Endometrium (tissue), 2 donors: ENCODE measurements around the gene SLC1A2.

Experiments used
- FAIRE-seq: peaks from 2 replicates; lab custom pipeline; 2012; peaks lifted over from hg19 to GRCh38; lab: Jason Lieb, UNC
- donor health status: control.
- donor health status: control.

SLC1A2 gene

GRCh38 chr11:35324981-35325380 lies 94.4 kb downstream of the SLC1A2 start:
- FAIRE-seq: no peak

DNA sequence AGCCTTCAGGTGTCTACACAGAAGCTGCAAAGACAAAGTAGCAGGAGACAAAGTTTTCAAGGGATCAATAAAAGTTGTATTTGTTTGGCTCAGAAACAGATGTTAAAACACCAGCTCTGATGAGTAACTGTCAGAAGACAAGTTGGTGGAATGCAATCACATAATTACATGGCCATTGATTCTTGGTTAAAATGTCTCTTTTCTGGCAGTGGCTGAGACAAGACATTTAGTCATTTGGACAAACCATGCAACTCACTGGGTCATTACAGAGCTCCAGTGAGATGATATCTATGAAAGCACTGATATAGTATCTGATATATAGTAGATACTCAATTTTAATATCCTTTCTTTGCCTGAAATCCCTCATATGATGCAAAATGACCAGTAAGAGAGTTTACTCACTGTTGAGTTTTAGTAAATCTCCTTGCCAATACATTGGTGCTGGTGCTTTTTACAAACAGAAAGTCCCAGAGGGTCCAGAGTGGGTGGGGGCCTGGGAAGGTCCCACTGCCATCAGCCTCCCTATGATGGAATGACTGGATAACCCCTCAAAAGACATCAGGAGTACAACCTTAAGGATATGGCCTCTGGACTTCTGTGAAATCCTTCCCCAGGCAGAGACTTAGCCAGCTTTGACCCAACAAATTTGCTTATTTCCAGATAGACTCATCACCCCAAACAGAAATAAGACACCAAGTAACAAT lies 95.0 kb downstream of the SLC1A2 start:
- FAIRE-seq: no peak

- no peak for FAIRE-seq
Measured at GRCh38 chr11:35323076-35323868, 96.1 kb downstream of the SLC1A2 start.

GRCh38 chr11:35322318-35322979 lies 96.9 kb downstream of the SLC1A2 start:
- no peak for FAIRE-seq

DNA sequence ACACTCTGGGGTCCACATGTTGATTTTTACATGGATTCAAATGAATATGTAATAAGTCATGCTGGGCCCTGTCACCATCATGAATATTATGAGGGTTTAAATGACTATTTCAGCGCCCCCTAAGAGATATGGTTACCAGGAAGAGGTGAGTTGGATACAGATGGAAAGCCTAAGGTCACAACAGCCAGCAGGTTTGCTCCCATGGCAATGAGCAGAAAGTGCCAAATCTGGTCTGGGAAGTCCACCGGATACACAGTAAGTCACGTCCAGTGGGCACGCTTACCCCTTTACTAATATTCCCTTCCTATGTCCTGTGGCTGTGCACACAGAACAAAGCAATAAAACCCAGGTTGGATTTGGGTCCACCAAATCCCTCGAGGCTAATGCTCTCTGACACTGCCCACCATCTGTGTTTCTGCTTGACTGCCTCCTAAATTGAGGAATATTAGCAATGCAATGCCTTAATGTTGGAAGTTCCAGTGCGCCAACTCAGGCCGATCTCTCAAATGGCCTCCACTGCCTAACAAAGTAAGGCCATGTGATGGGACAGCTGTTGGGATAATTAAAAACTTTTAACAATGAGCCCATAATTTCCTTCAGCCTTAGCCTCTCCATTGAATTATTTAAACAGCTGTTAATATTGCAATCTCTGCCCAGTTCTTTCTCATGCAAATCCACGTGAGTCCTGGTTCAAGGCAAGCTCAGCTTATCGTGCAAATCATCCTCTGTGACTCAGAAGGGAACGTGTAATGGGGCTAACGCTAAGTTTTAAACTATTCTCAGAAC lies 97.6 kb downstream of the SLC1A2 start:
- no peak for FAIRE-seq

DNA sequence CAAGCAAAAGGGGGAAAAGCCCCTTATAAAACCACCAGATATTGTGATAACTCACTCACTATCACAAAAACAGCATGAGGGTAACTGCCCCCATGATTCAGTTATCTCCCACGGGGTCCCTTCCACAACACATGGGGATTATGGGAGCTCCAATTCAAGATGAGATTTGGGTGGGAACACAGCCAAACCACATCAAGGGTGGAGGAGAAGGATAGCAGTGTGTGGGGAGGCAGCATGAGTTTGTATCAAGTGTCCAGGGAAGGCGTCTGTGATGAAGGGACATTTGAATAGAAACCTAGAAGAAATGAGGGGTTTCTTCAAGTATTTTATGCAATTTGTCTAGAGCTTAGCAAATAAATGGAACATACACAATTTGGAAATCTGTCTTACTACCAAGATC lies 98.2 kb downstream of the SLC1A2 start:
- no peak for FAIRE-seq

DNA sequence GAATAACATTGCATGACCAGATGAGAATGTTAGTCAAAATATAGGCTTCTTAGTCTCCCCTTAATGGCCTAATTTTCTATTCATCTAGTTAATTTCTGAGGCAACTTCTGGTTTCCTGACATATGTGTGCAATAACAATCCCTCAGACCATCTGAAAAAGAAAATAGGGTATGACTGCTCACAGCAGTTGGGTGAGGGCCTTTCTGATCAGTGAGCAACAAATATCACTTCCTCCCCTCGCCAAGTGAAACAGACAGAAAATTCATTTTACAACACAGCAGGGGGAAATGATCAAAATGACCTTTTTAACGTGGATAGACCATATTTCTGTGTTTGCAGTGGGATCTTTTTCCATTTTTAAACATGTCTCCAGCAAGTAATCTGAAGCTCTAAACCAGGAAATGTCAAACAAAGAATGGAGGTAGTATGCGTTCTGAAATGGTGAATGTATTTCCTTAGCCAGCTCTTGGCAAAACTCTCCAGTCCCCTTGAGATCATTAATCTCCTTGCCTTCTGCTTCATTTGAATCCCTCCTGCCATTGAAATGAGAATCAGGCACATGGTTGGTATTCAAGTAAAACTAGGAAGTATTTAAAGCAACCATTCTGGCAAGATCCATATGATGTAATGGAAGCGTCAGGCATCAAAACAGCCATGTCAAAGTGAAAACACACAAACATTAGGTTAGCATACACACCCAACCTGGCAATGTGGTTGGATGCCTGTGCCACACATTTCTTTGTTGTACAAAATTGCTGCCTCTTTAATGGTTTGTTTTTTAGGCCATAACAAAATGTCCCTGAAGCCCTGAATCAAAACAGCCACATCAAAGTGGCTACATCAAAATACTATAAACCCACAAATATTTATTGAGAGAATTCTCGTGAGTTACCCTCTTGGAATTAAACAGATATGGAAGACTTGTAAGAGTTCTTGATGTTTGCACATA lies 100.1 kb downstream of the SLC1A2 start:
- no peak for FAIRE-seq

DNA sequence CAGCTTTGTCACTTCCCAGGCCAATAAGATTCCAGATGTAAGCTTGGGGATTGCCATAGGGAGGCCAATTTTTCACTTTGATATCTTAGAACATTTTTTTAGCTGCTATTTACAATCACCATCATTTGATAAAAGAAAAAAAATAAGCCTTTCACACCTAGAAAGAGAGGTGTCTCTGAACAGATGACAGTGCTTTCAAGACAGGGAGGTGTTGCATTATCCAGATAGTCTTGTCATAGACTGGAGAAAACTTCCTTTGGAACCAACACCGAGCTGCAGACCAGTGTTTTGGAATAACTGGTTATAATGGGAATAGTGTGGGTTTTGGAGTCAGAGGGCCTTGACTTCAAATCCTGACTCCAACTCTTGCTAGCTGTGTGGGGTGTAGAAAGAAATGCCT lies 101.0 kb downstream of the SLC1A2 start:
- FAIRE-seq: no peak

GRCh38 chr11:35317253-35317652 lies 102.1 kb downstream of the SLC1A2 start:
- FAIRE-seq: no peak

DNA sequence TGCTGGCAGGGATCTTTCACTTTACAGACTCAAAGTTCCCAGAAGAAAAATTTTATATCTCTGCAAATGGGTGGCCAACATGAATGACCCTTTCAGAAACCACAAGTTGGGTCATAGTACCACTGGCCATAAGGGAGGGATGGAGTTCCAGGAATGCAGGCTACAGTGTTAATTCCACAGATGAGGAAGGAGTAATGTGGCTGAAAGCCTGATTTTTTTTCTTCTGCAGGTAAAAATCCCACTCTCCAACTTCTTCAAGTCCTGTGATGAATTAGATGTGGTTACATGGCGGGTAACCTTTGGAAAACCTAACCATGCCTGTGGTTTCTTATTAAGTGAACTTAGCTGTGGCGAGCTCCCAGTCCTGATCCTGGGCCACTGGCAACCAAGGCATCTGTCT lies 103.2 kb downstream of the SLC1A2 start:
- no peak for FAIRE-seq

- no peak for FAIRE-seq
Measured at GRCh38 chr11:35313760-35314153, 105.6 kb downstream of the SLC1A2 start.

GRCh38 chr11:35313066-35313759 lies 106.1 kb downstream of the SLC1A2 start:
- no peak for FAIRE-seq

DNA sequence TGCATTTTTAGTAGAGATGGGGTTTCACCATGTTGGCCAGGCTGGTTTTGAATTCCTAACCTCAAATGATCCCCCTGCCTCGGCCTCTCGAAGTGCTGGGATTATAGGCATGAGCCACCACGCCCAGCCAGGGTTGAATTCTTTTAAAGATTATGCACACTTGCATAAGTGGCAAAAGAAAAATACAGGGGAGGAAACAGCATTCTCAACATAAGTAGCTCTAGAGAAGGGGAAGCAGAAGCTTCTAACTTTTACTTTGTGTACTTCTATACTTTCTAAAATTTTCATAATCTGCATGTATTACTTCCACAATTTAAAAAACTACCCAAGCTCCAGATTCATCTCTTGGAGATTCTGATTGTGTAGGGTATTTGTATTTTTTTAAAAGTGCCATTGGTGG lies 108.0 kb downstream of the SLC1A2 start:
- no peak for FAIRE-seq

DNA sequence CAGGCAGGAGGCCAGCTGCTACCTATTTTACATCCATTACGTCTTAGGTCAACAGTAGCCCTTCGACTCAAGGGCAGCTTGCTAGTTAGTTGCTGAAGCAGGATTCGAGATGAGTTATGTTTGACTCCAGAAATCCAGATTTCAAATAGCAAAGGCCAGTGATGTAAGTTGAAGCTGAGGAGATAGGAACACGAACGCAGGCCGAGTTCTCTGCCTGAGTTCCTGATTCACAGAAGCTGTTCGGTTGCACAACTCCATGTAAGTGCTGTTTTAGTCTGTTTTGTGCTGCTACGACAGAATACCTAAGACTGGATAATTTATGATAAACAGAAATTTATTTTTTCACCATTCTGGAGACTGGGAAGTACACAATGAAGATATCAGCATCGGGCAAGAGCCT lies 111.2 kb downstream of the SLC1A2 start:
- no peak for FAIRE-seq

DNA sequence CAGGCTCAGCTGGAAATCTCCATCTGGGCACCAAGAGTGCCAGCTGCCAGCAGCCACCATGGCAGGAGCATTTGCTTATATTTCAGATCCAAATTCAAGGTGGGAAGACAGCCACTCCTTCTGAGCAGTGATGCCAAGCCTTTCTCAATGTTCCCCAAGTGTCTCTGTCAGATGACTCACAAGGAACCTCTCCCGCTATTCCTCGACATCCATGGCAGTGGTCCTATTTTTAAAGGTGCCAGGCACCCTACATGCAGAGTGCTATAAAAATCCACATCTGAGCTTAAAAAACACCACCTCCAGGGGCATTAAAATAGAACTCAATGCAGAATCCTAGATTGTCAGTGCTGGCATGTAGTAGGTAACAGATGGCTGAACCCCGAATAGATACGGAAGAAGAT lies 112.1 kb downstream of the SLC1A2 start:
- FAIRE-seq: no peak

- FAIRE-seq: no peak
Measured at GRCh38 chr11:35305670-35306382, 113.5 kb downstream of the SLC1A2 start.

DNA sequence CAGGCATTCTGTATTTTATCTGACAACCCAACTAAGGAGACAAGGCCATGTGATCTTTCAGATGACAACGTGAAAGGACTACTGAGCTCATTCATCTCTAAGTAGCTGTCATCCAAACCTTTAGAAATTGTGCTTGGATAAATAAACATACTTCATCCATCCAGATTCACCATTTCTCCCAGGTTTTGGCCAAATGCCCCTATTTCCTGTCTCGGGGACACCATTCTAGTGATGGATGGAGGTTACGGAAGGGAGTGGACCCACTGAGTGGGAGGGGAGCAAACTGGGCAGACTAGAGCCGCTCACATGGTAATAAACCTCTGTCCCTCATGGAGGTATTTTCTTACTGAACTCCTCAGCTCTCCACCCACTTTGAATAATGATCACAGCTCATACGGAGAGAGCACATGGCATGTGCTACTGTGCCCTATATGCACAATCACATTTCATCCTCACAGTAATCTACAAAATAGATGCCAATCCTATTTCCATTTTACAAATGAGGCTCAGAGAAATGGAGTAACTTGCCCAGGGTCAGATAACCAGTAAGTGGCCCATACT lies 114.4 kb downstream of the SLC1A2 start:
- no peak for FAIRE-seq

- FAIRE-seq: no peak
Measured at GRCh38 chr11:35304386-35304775, 115.0 kb downstream of the SLC1A2 start.

DNA sequence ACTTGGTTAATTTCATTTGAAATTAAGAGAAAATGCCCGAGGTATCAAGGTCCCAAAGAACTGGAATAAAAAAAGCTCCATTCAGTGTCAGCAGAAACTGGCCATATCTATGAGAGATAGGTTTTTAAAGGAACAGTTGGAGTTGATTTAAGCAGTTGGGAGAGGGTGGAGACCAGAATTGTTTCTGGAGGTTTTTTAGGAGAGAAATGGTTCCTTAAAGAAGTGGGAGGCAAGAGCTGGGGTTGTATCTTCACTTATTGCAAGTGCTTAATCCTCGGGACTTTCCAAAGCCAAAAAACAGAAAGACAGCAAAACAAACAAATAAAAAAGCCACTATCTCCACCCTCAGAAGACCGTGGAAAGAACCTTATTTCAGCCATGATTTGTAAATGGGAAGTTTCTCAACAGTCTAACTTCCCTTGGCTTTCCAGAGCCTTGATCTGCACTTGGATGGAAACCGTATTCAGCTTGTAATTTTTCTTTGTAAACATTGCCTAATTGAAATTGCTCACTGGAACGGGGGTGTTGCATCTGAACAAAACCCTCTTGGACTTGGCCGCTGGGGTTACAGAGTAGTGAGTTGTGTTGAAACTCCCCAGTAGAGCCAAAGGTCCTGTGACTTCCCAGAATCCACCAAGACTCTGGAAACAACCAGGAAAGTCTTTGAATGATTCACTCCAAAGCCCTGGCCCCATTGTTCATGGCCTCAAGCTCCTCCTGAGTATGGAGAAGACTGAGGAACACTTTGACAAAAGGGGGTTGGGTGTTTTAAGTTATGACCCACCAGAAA lies 115.6 kb downstream of the SLC1A2 start:
- no peak for FAIRE-seq
